Subcutaneous abdominal adipose tissue (tissue), 5 donors: ENCODE data around the gene VNN1.
"Not testable (repeated sequence)": the region's sequence is repeated elsewhere in the genome, so short reads cannot be mapped to it uniquely, and the experiment has no call there.

ENCODE experiments used
- H3K27ac ChIP-seq: one replicate; pipeline ENCODE4 v1.7.0; 2013; ENCODE audit warnings: low read depth, mild to moderate bottlenecking, inconsistent platforms, low read length, moderate library complexity
- H3K27me3 ChIP-seq, 5 donors: one replicate each; pipeline ENCODE4 v1.7.0; 2013; ENCODE audit warnings: low read length in 5 of 5, inconsistent platforms in 1 of 5; ENCODE audit not compliant: control insufficient read depth in 5 of 5, insufficient read depth in 4 of 5
- H3K36me3 ChIP-seq, 5 donors: one replicate each; pipeline ENCODE4 v1.7.0; 2013; ENCODE audit warnings: low read length in 5 of 5; ENCODE audit not compliant: control insufficient read depth in 5 of 5, insufficient read depth in 5 of 5
- H3K4me1 ChIP-seq, 5 donors: one replicate each; pipeline ENCODE4 v1.7.0; 2013; ENCODE audit warnings: low read length in 5 of 5, mild to moderate bottlenecking in 3 of 5, moderate library complexity in 1 of 5; ENCODE audit not compliant: control insufficient read depth in 5 of 5, insufficient read depth in 5 of 5
- H3K4me3 ChIP-seq, 5 donors: one replicate each; pipeline ENCODE4 v1.7.0; 2013; ENCODE audit warnings: low read length in 5 of 5, low read depth in 1 of 5
- H3K9ac ChIP-seq, 5 donors: one replicate each; pipeline ENCODE4 v1.7.0; 2013; ENCODE audit warnings: low read length in 5 of 5, mild to moderate bottlenecking in 4 of 5, moderate library complexity in 3 of 5
- H3K9me3 ChIP-seq, 5 donors: one replicate each; pipeline ENCODE4 v1.7.0; 2013; ENCODE audit warnings: low read length in 5 of 5; ENCODE audit not compliant: control insufficient read depth in 5 of 5
- donor health status: healthy.
- donor health status: healthy.
- donor health status: healthy.
- donor health status: healthy.
- donor health status: healthy.

Gene VNN1

DNA sequence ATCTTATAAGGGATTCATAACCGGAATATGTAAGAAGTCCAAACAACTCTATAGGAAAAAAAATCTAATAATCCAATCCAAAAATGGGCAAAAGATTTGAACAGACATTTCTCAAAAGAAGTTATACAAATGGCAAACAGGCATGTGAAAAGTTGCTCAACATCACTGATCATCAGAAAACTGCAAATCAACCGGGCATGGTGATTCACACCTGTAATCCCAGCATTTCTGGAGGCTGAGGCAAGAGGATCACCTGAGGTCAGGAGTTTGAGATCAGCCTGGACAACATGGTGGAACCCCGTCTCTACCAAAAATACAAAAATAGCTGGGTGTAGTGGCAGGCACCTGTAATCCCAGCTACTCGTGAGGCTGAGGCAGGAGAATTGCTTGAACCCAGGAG, 7.1 kb downstream of the VNN1 start:
- not testable (repeated sequence) for H3K27me3 ChIP-seq, H3K4me1 ChIP-seq, H3K27ac ChIP-seq, H3K36me3 ChIP-seq, H3K9me3 ChIP-seq, H3K9ac ChIP-seq, H3K4me3 ChIP-seq

DNA sequence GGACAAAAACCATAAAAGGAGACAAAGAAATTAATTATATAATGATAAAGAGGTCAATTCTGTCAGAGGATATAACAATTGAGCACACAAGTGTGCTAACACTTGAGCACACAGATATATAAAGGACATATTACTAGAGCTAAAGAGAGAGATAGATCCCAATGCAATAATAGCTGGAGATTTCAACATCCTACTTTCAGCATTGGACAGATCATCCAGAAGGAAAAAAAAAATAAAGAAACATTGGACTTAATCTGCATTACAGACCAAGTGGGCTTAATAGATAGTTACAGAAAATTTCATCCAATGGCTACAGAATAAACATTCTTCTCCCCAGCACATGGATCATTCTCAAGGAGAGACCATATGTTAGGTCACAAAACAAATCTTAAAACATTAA, 9.9 kb downstream of the VNN1 start:
- no peak overlapping the region for H3K4me3 ChIP-seq
- H3K9me3 ChIP-seq = peaks cover 0 to 3% (median 0%) of the 10 kb centered on the region in 5 donors
- no peak overlapping the region for H3K9ac ChIP-seq
- no peaks in the 10 kb centered on the region for H3K27me3 ChIP-seq
- H3K4me1 ChIP-seq = no peaks in the 10 kb centered on the region
- no peaks in the 10 kb centered on the region for H3K36me3 ChIP-seq
- H3K27ac ChIP-seq = no peak overlapping the region

DNA sequence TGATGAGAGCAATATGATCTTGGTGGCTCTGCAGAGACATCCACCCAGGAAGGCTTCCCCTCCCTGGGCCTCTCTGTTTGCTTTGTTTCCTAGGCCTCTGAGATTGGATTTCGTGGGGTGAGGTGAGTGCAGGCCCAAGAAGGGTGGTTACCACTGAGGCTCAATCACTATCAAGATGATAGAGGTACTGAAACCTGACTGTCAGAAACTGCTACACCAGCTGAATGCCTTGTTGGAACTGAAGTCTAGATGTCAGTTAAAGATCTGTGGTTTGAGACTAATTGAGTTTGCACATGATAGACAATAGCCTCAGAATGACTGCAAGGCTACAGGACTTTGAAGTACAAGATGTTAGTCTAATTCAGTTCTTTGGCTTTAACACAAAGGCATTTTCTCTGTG, 15.2 kb downstream of the VNN1 start:
- peaks cover 0 to 18% (median 2%) of the 10 kb centered on the region in 5 donors for H3K9me3 ChIP-seq

GRCh38 chr6:132695773-132696172, 18.1 kb downstream of the VNN1 start:
- Histone ChIP-seq H3K36me3 (no peaks in the 10 kb centered on the region), H3K27ac (no peak overlapping the region), H3K9me3 (peaks cover 0 to 18% (median 2%) of the 10 kb centered on the region in 5 donors), H3K4me1 (peaks cover 0 to 8% (median 3%) of the 10 kb centered on the region in 5 donors), H3K4me3 (no peak overlapping the region), H3K9ac (no peak overlapping the region), H3K27me3 (no peaks in the 10 kb centered on the region)

More for the DNA sequence above, 15.2 kb downstream of the VNN1 start:
- Histone ChIP-seq H3K9ac (no peak overlapping the region), H3K4me1 (peaks cover 0 to 3% (median 0%) of the 10 kb centered on the region in 5 donors), H3K27me3 (no peaks in the 10 kb centered on the region), H3K4me3 (no peak overlapping the region), H3K36me3 (no peaks in the 10 kb centered on the region), H3K27ac (no peak overlapping the region)

DNA sequence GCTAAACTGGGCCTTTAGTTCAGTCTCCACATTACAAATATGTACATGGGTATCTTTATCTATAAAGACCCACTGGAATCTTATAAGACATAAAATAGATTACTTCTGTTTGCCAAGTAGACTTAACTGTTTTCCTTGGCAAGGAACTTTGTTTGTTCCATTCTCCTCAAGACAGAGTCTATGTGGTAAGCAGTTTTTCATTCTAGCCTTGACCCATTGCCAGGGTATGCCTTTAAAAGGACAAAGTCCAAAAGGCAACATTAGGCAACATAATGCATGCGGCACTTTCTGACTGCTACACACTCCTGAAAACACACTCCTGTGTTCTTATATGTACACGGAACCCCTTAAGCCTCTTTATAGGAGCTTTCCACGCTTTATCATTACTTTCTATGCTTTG, 20.4 kb downstream of the VNN1 start:
- no peaks in the 10 kb centered on the region for H3K36me3 ChIP-seq
- no peaks in the 10 kb centered on the region for H3K27me3 ChIP-seq
- H3K9me3 ChIP-seq = peaks cover 0 to 18% (median 2%) of the 10 kb centered on the region in 5 donors
- H3K4me3 ChIP-seq = no peak overlapping the region
- H3K27ac ChIP-seq = no peak overlapping the region
- no peak overlapping the region for H3K9ac ChIP-seq
- H3K4me1 ChIP-seq = peaks cover 0 to 8% (median 3%) of the 10 kb centered on the region in 5 donors

GRCh38 chr6:132690678-132691077, 23.2 kb downstream of the VNN1 start:
- H3K27me3 ChIP-seq = no peaks in the 10 kb centered on the region
- H3K36me3 ChIP-seq = no peaks in the 10 kb centered on the region
- no peak overlapping the region for H3K4me3 ChIP-seq
- peaks cover 0 to 6% (median 0%) of the 10 kb centered on the region in 5 donors for H3K9me3 ChIP-seq
- H3K9ac ChIP-seq = no peak overlapping the region
- H3K4me1 ChIP-seq = peaks cover 0 to 8% (median 3%) of the 10 kb centered on the region in 5 donors
- no peak overlapping the region for H3K27ac ChIP-seq

GRCh38 chr6:132687306-132687705, 26.5 kb downstream of the VNN1 start:
- H3K36me3 ChIP-seq = no peaks in the 10 kb centered on the region
- no peaks in the 10 kb centered on the region for H3K27me3 ChIP-seq
- H3K9me3 ChIP-seq = peaks cover 0 to 2% (median 0%) of the 10 kb centered on the region in 5 donors
- H3K9ac ChIP-seq = no peak overlapping the region
- H3K27ac ChIP-seq = no peak overlapping the region
- H3K4me3 ChIP-seq = no peak overlapping the region
- H3K4me1 ChIP-seq = peaks cover 0 to 3% (median 0%) of the 10 kb centered on the region in 5 donors

DNA sequence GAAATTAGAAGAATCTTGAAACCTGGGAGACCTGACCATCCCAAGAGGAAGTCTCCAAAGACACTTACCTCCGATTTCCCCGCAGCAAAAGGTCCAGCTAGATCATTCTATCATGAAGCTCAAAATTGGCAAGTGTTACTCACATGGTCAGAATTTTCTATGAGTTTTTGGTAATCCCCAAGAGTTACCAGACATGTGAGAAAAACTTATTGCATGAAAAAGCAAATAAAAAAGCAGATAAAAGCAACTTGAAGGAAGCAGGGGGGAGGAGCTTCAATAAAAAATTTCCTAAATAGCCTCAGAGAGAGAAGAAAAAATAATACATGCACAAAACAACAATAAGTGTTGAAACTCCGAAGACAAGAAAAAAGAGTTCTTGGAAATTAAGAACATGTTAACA, 27.3 kb downstream of the VNN1 start:
- no peaks in the 10 kb centered on the region for H3K36me3 ChIP-seq
- no peak overlapping the region for H3K27ac ChIP-seq
- peaks cover 0 to 4% (median 0%) of the 10 kb centered on the region in 5 donors for H3K9me3 ChIP-seq
- no peak overlapping the region for H3K4me3 ChIP-seq
- no peaks in the 10 kb centered on the region for H3K27me3 ChIP-seq
- H3K4me1 ChIP-seq = peaks cover 0 to 3% (median 0%) of the 10 kb centered on the region in 5 donors
- no peak overlapping the region for H3K9ac ChIP-seq

GRCh38 chr6:132685009-132685408, 28.8 kb downstream of the VNN1 start:
- Histone ChIP-seq H3K36me3 (no peaks in the 10 kb centered on the region), H3K4me3 (no peak overlapping the region)

DNA sequence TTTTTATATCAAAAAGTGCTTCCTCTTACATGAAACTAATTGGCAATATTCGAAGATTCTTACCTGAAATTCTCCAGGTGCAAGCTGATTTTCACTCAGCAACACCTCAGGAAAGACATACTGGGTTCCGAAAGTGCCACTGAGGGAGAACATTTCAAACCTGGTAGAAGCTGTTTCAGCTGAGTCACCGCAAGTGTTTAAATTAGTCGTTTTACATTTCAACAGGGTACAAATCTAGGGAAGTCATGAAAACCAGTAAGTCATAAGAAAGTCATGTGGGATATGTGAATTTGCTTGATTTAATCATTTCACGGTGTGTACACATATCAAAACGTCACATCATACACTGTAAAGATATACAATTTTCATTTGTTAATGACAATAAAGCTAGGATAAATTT, 29.6 kb downstream of the VNN1 start:
- no peaks in the 10 kb centered on the region for H3K36me3 ChIP-seq
- peaks cover 0 to 3% (median 0%) of the 10 kb centered on the region in 5 donors for H3K4me1 ChIP-seq
- H3K4me3 ChIP-seq = no peak overlapping the region
- peaks cover 0 to 4% (median 0%) of the 10 kb centered on the region in 5 donors for H3K9me3 ChIP-seq
- no peaks in the 10 kb centered on the region for H3K27me3 ChIP-seq
- no peak overlapping the region for H3K9ac ChIP-seq
- H3K27ac ChIP-seq = no peak overlapping the region

More at GRCh38 chr6:132685009-132685408, 28.8 kb downstream of the VNN1 start:
- no peaks in the 10 kb centered on the region for H3K27me3 ChIP-seq
- no peak overlapping the region for H3K9ac ChIP-seq
- H3K9me3 ChIP-seq = peaks cover 0 to 4% (median 0%) of the 10 kb centered on the region in 5 donors
- no peak overlapping the region for H3K27ac ChIP-seq
- peaks cover 0 to 3% (median 0%) of the 10 kb centered on the region in 5 donors for H3K4me1 ChIP-seq
